Fibroblast of peridontal ligament (primary cell): ENCODE measurements around the gene STON1.

Experiments
- DNase-seq: peaks from one replicate; pipeline ENCODE4 v3.0.0-alpha.2; 2010; ENCODE audit errors: extremely low read depth

The STON1 gene

GRCh38 chr2:48617618-48618017 is 87.7 kb downstream of the STON1 start, which contains the start of gene GTF2A1L:
Gene GTF2A1L, plus strand, starts transcription at chr2:48617856. Its CDS starts 19 bp downstream, at chr2:48617875.
- no peak for DNase-seq

GRCh38 chr2:48619526-48619925 is 89.6 kb downstream of the STON1 start:
- no peak for DNase-seq

- DNase-seq = no peak
Measured at GRCh38 chr2:48620604-48621003, 90.7 kb downstream of the STON1 start.

- DNase-seq = peak; percentile 77
Measured at GRCh38 chr2:48622691-48623090, 92.7 kb downstream of the STON1 start.

GRCh38 chr2:48624696-48625095 is 94.7 kb downstream of the STON1 start:
- DNase-seq = no peak

- DNase-seq = no peak
Measured at GRCh38 chr2:48626047-48626446, 96.1 kb downstream of the STON1 start.

- no peak for DNase-seq
Measured at GRCh38 chr2:48633143-48633542, 103.2 kb downstream of the STON1 start.

- DNase-seq = no peak
Measured at GRCh38 chr2:48635786-48636185, 105.8 kb downstream of the STON1 start.

GRCh38 chr2:48638261-48638660 is 108.3 kb downstream of the STON1 start:
- DNase-seq = no peak
